Measurements from ENCODE around the gene NUP210.
"Not testable (repeated sequence)": the region's sequence is repeated elsewhere in the genome, so short reads cannot be mapped to it uniquely, and the experiment has no call there.

NUP210 gene

DNA sequence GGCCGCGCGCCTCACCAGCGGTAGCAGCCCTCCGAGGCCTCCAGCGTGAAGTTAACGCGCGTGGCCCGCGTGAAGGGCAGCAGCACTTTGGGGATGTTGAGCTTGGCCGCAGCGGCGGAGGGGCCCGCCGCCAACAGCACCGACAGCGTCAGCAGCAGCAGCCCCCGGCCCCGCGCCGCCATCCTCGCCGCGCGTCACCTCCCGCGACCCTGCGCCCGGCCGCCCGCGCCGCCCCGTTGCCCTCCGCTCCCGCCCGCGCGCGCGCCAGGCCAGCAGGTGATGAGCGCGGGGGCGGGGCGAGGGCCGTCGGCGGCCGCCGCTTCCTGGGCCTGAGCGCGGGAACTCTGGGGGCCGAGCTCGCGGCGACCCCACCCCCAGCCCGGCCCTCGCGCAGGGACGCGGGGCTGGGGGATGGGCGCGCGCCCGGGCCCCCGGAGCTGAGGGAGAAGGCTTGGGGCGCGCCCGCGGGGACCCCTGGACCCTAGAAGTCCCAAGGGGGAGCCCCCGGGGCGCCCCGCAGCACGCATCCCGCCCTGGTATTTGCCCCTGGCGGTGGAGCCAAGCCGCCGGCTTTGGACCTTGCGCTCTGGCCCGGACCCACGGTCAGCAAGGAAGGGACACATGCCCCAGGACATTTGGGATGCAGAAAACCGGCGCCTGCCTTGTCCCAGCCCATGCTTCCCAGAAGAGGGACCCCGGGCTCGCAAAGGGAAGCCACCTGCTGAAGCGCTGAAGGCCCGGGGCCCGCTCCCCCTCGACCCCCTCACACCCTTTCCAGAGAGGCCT, at the start of gene NUP210:
Gene NUP210, minus strand, starts transcription at position 278 of the 786 bp plus-strand sequence. Its CDS starts 96 bp downstream, at position 182.
- FAIRE-seq: no peak

GRCh38 chr3:13466781-13467180, 46.7 kb upstream of the NUP210 start:
- FAIRE-seq: no peak

DNA sequence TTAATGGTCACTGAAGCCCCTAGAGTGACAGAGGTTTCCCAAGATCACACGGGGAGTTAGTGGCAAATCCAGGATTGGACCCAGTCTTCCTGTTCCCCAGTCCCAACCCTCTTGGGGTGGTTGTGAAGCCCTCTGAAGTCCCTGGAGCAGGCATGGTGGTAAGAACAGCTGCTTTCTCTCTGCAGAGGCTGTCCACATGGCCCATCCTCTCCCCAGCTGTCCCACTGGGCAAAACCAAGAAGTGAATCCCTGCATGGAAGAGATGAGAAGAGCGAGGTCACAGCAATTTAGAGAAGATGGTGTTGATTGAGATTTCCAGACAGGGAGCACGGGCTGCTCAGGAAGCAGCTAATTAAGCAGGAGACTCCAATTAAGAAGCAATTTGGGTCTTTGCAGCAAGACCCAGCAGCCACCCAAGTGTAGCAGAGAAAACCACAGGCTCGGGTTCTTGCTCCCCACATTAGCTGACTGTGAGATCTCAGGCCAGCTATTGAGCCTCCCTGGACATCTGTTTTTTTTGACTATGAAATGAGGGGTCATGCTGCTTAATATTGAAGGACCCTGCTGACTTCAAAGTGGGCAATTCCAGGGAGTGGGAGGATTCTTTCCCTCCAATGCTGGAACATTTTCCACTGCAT, 45.2 kb upstream of the NUP210 start:
- no peak for FAIRE-seq

DNA sequence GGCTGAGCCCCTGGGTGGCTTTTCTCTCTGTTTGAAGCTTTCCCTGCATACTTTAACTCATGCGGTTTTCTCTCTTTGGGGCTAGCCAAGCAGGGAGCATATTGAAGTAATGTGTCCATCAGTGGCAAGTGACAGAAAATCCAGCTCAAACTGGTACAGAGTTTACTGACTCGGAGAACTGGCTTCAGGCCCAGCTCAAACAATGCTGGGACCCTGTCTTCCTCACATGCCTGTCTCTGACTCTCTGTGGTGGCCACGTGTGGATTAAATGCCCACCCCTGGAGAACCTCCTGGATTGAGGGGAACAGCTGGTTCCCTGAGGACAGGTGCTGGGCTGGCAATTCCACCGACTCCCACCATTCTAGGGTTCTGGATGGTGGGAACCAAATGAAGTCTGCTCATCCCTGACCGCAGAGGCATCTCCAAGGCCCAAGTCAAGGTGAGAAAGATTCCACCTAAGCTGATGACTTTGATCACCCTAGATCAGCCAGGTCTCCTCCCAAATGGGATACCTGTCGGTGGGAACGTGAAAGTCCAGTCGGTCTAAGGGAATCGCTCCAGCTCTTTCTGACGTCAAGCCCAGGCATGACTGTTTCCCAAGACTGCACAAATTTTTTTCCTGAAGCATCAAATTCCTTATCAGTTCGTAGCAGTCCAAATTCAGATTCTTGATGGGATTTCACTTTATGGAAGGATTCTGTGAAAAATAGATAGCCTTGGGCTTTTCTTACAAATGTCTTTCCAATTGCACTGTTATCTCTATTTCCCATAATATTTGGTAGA, 43.7 kb upstream of the NUP210 start:
- no peak for FAIRE-seq

GRCh38 chr3:13462822-13463221, 42.7 kb upstream of the NUP210 start:
- no peak for FAIRE-seq

DNA sequence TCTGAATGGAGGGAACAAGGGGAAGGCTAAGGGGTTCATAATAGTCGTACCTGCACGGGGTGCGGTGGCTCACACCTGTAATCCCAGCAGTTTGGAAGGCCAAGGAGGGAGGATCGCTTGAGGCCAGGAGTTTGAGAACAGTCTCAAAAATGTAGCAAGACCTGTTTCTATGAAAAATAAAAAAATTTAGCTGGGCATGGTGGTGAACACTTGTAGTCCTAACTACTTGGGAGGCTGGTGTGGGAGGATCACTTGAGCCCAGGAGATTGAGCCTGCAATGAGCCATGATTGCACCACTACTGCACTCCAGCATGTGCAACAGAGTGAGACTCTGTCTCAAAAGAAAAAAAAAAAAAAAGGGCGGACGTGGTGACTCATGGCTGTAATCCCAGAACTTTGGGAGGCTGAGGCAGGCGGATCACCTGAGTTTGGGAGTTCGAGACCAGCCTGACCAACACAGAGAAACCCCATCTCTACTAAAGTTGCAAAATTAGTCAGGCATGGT, 42.1 kb upstream of the NUP210 start:
- no peak for FAIRE-seq

DNA sequence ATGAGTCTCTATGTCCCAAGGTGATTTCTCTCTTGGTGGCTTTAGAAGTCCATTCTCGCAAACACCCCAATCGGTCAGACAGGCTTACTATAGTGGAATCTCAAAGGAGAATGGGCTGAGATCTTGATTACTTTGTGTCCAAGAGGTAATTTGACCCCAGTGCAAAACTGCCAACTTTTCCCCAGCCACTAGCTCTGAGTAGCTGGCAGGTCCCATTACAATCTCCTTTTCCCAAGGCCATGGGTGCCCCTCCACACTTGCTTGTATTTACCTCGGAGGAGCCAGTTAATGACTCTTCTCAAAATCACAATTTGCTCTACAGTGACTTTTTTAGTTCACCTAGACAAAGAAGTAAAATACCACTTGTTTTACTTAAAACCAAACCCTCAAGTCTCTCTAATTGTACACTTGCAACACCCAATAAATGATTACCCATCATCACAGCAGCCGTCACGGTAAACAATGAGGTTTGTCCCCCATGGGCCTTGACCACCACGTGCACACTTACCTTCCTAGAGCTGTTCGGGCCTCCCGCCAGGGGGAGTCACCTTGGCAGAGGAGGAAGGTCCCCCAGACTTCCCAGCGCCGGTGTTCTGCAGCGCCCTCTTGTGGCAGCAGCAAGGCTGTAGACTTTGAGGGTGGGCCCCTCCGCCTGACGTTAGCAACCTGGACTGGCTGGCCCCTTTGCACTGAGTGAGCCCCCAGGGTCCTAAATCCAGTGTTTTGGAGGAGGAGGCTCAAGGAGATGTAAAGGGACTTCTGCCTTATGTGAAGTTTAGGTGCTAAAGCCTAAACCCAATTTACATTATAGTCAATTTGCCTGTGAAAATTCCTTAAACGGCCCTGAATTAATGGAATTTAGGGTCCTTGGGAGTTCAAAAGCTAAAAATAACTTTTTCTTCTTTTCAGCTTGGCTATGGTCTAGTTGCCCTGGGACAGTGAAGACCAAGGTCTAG, 41.3 kb upstream of the NUP210 start:
- no peak for FAIRE-seq

- no peak for FAIRE-seq
Measured at GRCh38 chr3:13460341-13460736, 40.2 kb upstream of the NUP210 start.

- FAIRE-seq: no peak
Measured at GRCh38 chr3:13459605-13460340, 39.7 kb upstream of the NUP210 start.

DNA sequence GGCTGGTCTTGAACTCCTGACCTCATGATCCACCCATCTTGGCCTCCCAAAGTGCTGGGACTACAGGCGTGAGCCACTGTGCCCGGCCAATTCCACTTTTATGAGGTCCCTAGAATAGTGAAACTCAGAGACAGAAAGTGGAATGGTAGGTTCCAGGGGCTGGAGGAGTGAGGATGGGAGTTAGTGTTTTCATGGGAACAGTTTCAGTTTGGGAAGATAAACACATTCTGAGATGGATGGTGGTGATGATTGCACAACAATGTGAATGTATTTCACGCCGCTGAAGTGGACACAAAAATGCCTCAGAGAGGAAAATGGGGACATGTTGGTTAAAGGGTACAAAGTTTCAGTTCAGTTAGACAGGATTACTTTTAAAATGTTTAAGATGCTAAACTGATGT, 37.5 kb upstream of the NUP210 start:
- no peak for FAIRE-seq

DNA sequence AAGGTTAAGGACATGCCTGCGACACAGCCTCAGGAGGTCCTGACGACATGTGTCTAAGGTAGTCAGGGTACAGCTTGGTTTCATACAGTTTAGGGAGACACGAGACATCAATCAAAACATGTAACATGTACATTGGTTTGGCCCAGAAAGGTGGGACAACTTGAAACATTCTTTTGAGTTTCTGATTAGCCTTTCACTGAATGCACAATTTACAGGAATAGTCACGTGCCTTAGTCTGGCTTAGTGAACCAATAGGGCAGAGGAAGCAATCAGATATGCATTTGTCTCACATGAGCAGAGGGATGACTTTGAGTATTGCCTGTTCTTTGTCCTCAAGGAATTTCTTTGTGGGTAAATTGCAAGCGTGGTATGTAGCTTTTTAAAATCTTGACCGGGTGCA, 35.5 kb upstream of the NUP210 start:
- FAIRE-seq: no peak

GRCh38 chr3:13452490-13453335, 32.6 kb upstream of the NUP210 start:
- FAIRE-seq: peak; percentile 65

- FAIRE-seq: no peak
Measured at GRCh38 chr3:13451301-13451673, 31.2 kb upstream of the NUP210 start.

DNA sequence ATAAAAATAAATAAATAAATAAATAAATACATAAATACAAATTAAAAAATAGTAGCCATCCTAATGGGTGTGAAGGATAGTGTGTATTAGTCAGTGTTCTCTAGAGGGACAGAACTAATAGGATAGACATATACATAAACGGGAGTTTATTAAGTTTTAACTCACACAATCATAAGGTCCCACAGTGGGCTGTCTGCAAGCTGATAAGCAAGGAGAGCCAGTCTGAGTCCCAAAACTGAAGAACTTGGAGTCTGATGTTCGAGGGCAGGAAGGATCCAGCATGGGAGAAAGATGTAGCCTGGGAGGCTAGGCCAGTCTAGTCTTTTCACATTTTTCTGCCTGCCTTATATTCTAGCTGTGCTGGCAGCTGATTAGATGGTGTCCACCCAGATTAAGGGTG, 22.8 kb upstream of the NUP210 start:
- FAIRE-seq: not testable (repeated sequence)

DNA sequence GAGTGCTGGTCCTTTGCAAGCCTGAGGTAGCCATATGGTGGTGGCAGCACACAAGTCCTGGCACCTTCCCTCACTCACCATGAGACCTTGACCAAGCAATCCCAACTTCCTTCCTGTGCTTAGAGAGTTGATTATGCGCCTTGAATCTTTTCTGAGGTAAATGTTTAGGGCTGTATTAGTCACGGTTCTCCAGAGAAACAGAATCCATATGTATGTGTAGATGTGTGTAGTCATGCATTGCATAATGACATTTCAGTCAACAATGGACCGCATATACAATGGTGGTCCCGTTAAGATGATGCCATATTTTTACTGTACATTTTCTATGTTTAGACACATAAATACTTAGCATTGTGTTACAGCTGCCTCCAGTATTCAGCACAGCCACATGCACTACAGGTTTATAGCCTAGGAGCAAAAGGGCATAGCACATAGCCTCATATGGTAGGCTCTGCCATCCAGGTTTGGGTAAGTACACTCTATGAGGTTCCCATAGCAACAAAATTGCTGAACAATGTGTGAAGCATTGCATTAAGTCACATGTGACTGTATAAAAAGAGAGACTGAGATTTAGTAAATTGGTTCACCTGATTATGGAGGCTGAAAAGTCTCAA, 20.2 kb upstream of the NUP210 start:
- FAIRE-seq: no peak

DNA sequence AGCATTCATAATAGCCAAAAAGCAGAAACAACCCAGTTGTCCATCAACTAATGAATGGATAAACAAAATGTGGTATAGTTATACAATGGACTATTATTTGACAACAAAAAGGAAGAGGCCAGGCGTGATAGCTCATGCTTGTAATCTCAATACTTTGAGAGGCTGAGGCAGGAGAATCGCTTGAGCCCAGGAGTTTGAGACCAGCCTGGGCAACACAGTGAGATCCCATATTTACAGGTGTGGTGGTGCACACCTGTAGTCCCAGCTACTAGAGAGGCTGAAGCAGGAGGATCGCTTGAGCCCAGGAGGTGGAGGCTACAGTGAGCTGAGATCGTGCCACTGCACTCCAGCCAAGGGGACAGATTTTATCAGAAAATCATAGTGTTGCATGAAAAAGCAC, 16.1 kb upstream of the NUP210 start:
- FAIRE-seq: not testable (repeated sequence)

- no peak for FAIRE-seq
Measured at GRCh38 chr3:13433912-13434311, 13.8 kb upstream of the NUP210 start.

- no peak for FAIRE-seq
Measured at GRCh38 chr3:13432093-13432492, 12.0 kb upstream of the NUP210 start.

DNA sequence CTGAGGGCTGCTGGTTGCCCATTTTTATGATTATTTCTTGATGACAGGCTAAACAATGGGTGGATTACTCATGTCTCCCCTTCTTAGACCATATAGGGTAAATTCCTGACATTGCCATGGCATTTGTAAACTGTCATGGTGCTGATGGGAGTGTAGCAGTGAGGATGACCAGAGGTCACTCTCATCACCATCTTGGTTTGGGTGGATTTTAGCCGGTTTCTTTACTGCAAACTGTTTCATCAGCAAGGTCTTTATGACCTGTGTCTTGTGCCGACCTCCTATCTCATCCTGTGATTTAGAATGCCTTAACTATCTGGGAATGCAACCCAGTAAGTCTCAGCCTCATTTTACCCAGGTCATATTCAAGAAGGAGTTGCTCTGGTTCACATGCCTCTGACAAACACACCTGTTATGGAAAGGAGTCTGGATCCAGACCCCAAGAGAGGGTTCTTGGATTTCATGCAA, 10.3 kb upstream of the NUP210 start:
- FAIRE-seq: not testable (repeated sequence)

Data from A204.1 (cell line).